GM19372 (cell line): ENCODE measurements around the gene ANKRD37.

Experiments used
- ATAC-seq: cut with Tn5 transposase; IDR thresholded peaks from one replicate; pipeline ENCODE4 v1.9.1; 2021; ENCODE audit warnings: mild to moderate bottlenecking, low read depth, moderate library complexity; ENCODE audit not compliant: unreplicated experiment

ANKRD37 gene

GRCh38 chr4:185379326-185380295 lies 17.0 kb upstream of the ANKRD37 start:
- no peak for ATAC-seq

- no peak for ATAC-seq
These were observed 16.3 kb upstream of the ANKRD37 start for GRCh38 chr4:185380320-185380719.

GRCh38 chr4:185381288-185382196 lies 15.1 kb upstream of the ANKRD37 start:
- ATAC-seq, result no peak

GRCh38 chr4:185382754-185383153 lies 13.9 kb upstream of the ANKRD37 start:
- ATAC-seq, result no peak

GRCh38 chr4:185383451-185383850 lies 13.2 kb upstream of the ANKRD37 start:
- ATAC-seq, result no peak

GRCh38 chr4:185384061-185384460 lies 12.6 kb upstream of the ANKRD37 start:
- ATAC-seq, result no peak

GRCh38 chr4:185384930-185385331 lies 11.7 kb upstream of the ANKRD37 start:
- no peak for ATAC-seq

GRCh38 chr4:185387957-185388356 lies 8.7 kb upstream of the ANKRD37 start:
- no peak for ATAC-seq

- no peak for ATAC-seq
These were observed 5.7 kb upstream of the ANKRD37 start for GRCh38 chr4:185390941-185391340.

- no peak for ATAC-seq
These were observed 4.5 kb upstream of the ANKRD37 start for GRCh38 chr4:185392156-185392555.

- no peak for ATAC-seq
These were observed 1.9 kb upstream of the ANKRD37 start for GRCh38 chr4:185394568-185395237.

- ATAC-seq, result no peak
These were observed 1.2 kb upstream of the ANKRD37 start, which contains the start of gene LRP2BP for GRCh38 chr4:185395238-185395955. Gene LRP2BP (minus strand): TSS chr4:185395924. CDS start chr4:185378186, 17,738 bp downstream.

- ATAC-seq, result peak; percentile 70
These were observed 501 bp upstream of the ANKRD37 start for GRCh38 chr4:185395956-185396723.

- ATAC-seq, result no peak
These were observed 2.0 kb downstream of the ANKRD37 start for GRCh38 chr4:185398618-185399017.

- no peak for ATAC-seq
These were observed 2.8 kb downstream of the ANKRD37 start for GRCh38 chr4:185399466-185399865.

GRCh38 chr4:185404031-185404430 lies 7.4 kb downstream of the ANKRD37 start:
- ATAC-seq, result no peak

- peak; percentile 62 for ATAC-seq
These were observed 8.8 kb downstream of the ANKRD37 start for GRCh38 chr4:185405296-185405999.

- ATAC-seq, result no peak
These were observed 11.8 kb downstream of the ANKRD37 start for GRCh38 chr4:185408432-185408831.
